NCI-H510A treated with DMSO at 0.1 percent for 48 hours (cell line): Measurements from ENCODE around the gene CSH1.
A peak's percentile ranks its signal among the peaks of the same experiment; 100 is the strongest.
"Not testable (repeated sequence)": the region's sequence is repeated elsewhere in the genome, so short reads cannot be mapped to it uniquely, and the experiment has no call there.

Source experiments
- DNase-seq: peaks from one replicate; lab custom pipeline; 2025; lab: John Stamatoyannopoulos, UW

CSH1 gene

GRCh38 chr17:63928966-63929695 is 32.8 kb upstream of the CSH1 start:
- no peak for DNase-seq

- no peak for DNase-seq
Observed at GRCh38 chr17:63928172-63928666, 31.8 kb upstream of the CSH1 start.

GRCh38 chr17:63927464-63928171 is 31.2 kb upstream of the CSH1 start:
- no peak for DNase-seq

GRCh38 chr17:63926164-63926563 is 29.8 kb upstream of the CSH1 start:
- DNase-seq: no peak

GRCh38 chr17:63925615-63926014 is 29.2 kb upstream of the CSH1 start:
- no peak for DNase-seq

- not testable (repeated sequence) for DNase-seq
Observed at GRCh38 chr17:63922402-63922801, 26.0 kb upstream of the CSH1 start.

GRCh38 chr17:63920779-63921178 is 24.4 kb upstream of the CSH1 start:
- DNase-seq: not testable (repeated sequence)

GRCh38 chr17:63920050-63920449 is 23.7 kb upstream of the CSH1 start:
- DNase-seq: not testable (repeated sequence)

- DNase-seq: peak; percentile 68
Observed at GRCh38 chr17:63919311-63919723, 22.9 kb upstream of the CSH1 start.

- DNase-seq: not testable (repeated sequence)
Observed at GRCh38 chr17:63918789-63919305, 22.5 kb upstream of the CSH1 start, which contains the start of gene GH1. Gene GH1, minus strand, starts transcription at chr17:63918839. Its CDS starts 63 bp downstream, at chr17:63918776.

- DNase-seq: no peak
Observed at GRCh38 chr17:63918305-63918704, 21.9 kb upstream of the CSH1 start.

GRCh38 chr17:63917646-63918045 is 21.3 kb upstream of the CSH1 start:
- DNase-seq: no peak

GRCh38 chr17:63917206-63917605 is 20.8 kb upstream of the CSH1 start:
- not testable (repeated sequence) for DNase-seq

GRCh38 chr17:63916566-63917185 is 20.3 kb upstream of the CSH1 start:
- DNase-seq: no peak

GRCh38 chr17:63915753-63916152 is 19.4 kb upstream of the CSH1 start:
- DNase-seq: not testable (repeated sequence)

- DNase-seq: no peak
Observed at GRCh38 chr17:63914471-63914870, 18.1 kb upstream of the CSH1 start.

GRCh38 chr17:63911657-63912100 is 15.3 kb upstream of the CSH1 start:
- DNase-seq: peak; percentile 50

GRCh38 chr17:63911041-63911635 is 14.8 kb upstream of the CSH1 start, which contains the start of gene CSHL1:
Gene CSHL1, minus strand, starts transcription at chr17:63911258. Its CDS starts 62 bp downstream, at chr17:63911196.
- no peak for DNase-seq

GRCh38 chr17:63910096-63910495 is 13.7 kb upstream of the CSH1 start:
- no peak for DNase-seq

GRCh38 chr17:63909586-63909985 is 13.2 kb upstream of the CSH1 start:
- DNase-seq: not testable (repeated sequence)

GRCh38 chr17:63907161-63907778 is 10.9 kb upstream of the CSH1 start:
- DNase-seq: peak; percentile 50
